ENCODE measurements around the gene PHC3.

GRCh38 chr3:170062068-170062467 lies 119.5 kb downstream of the PHC3 start:
- TF ChIP-seq POLR2AphosphoS5 (IDR thresholded peaks at IDR 0.05; ENCODE audit: low read depth, low read length) (no peak), SIN3A (IDR thresholded peaks at IDR 0.05; ENCODE audit: borderline replicate concordance, insufficient read depth, low read length) (no peak), TAF1 (IDR thresholded peaks at IDR 0.05; ENCODE audit: borderline replicate concordance, insufficient read depth, low read length) (no peak)
